GM12892 (cell line): ENCODE data around the gene DTNB.
A peak's percentile ranks its signal among the peaks of the same experiment; 100 is the strongest.
"Not testable (repeated sequence)": the region's sequence is repeated elsewhere in the genome, so short reads cannot be mapped to it uniquely, and the experiment has no call there.

Experiments
- DNase-seq: peaks from one replicate; pipeline ENCODE4 v3.0.0; 2011; ENCODE audit not compliant: insufficient read length
- FAIRE-seq: peaks from 2 replicates; lab custom pipeline; 2011; peaks lifted over from hg19 to GRCh38; lab: Jason Lieb, UNC
- POLR2A ChIP-seq: IDR thresholded peaks from 2 replicates; pipeline ENCODE4 v1.6.1; 2011; ENCODE audit warnings: low read depth, low read length, control low read depth
- POLR2AphosphoS5 ChIP-seq: IDR thresholded peaks from 2 replicates; pipeline ENCODE4 v1.6.1; 2011; ENCODE audit warnings: low read depth, low read length, control low read depth
- TAF1 ChIP-seq: IDR thresholded peaks from 2 replicates; pipeline ENCODE4 v1.6.1; 2011; ENCODE audit warnings: low read depth, mild to moderate bottlenecking, control low read depth, low read length, borderline replicate concordance

The DTNB gene

DNA sequence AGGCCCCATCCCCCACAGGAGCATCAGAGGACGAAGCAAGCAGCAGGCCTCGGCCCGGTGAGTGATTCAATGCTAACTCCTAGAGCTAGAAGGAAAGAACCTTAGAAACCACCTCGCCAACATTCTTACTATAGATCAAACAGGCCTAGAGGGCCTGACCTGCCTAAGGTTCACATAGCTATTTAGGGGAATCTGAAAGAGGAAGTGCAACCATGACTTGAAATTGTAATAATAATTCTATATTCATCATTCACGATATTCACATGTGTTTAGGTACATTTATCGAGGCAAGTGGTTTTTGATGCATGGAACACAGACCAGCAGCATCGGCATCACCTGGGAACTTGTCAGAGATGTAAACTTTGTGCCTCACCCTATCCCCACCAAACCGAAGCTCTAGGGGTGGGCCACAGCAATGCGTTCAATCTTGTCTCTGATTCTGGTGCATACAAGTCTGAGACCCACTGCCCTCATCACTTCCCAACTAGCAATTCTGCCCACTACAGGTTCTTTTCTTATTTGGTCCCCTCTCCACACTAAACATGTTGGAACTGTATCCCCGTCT lies 253.6 kb downstream of the DTNB start:
- FAIRE-seq (peak; percentile 97), DNase-seq (peak; percentile 42)
- TF ChIP-seq TAF1 = peak; percentile 61; the same call in 1 of the 2 replicates
- TF ChIP-seq POLR2AphosphoS5 = peak; percentile 72; the same call in 1 of the 2 replicates
- peak; percentile 79 for TF ChIP-seq POLR2A

DNA sequence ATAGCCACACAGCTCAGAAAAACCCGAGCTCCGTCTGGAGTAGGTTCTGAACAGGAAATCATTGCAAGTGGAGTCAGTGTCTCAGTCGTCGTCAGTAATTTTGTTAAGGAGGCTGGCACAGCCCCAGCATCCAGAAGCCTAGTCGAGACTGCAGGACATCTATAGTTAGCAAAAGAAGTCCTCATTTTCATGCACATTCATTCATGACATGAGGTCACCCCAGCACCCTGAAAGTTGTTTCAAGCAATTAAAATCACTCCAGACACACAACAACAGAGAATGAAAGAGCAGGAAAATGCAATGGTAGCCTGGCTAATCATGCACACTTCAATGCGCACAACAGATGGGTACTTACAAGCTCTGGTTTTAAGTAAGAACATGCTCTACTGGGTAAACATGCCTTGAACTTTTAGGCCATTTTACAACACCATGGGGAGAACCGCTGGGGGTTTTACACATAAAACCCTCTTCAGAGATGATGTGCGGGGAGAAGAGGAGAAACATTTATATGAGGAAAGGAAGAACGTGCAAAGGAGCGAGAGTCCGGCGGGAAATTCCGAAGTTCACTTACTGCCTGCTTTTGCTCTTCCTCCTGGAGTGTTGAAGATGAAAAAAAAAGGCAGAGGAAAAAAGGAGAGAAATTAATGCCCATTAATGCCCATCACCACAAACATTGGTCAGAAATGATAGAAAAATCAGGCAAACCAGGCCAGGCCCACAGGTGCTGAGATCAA lies 254.3 kb downstream of the DTNB start:
- TF ChIP-seq TAF1 (no peak; the same call in 1 of the 2 replicates), POLR2AphosphoS5 (peak; percentile 33; the same call in 1 of the 2 replicates), POLR2A (peak; percentile 60)
- FAIRE-seq = no peak
- no peak for DNase-seq

DNA sequence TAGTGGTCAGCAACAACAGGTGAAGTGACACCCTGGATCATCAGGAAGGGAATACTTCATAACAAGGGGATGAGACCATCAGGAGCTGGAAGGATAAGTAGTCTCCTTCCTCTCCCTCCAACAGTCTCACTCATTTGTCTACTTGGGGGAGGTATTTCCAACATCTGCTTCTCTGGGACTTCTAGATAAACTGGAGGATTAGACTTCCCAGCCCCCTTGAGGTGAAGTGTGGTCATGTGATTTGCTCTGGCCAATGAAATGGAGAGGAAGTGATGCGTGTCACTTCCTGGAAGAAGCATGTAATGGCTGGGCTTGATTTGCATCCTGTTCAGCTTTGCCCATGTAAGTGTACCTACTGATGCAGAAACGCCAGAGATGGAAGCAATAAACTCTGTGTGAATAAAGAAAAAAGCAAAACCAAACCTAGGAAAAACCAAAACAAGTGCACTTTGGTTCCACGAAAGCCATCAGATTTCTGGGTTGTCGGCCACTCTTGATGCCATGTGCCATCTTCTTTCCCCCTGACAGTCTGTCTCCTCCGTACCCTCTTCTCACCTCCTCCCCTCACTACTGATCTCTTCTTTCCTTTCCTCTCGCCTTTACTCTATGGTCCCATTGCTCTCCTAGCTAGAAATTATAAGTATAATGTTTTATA lies 255.5 kb downstream of the DTNB start:
- DNase-seq = no peak
- TF ChIP-seq POLR2AphosphoS5 (peak; percentile 84), POLR2A (peak; percentile 69), TAF1 (no peak)

GRCh38 chr2:25416674-25417073 lies 256.7 kb downstream of the DTNB start:
- no peak for DNase-seq
- no peak for TF ChIP-seq TAF1
- peak; percentile 42 for FAIRE-seq

More for the DNA sequence above, 255.5 kb downstream of the DTNB start:
- peak; percentile 98 for FAIRE-seq

- TF ChIP-seq POLR2AphosphoS5 (no peak), TAF1 (no peak), POLR2A (no peak)
- FAIRE-seq (no peak), DNase-seq (no peak)
Observed at GRCh38 chr2:25414781-25415180, 258.6 kb downstream of the DTNB start.

DNA sequence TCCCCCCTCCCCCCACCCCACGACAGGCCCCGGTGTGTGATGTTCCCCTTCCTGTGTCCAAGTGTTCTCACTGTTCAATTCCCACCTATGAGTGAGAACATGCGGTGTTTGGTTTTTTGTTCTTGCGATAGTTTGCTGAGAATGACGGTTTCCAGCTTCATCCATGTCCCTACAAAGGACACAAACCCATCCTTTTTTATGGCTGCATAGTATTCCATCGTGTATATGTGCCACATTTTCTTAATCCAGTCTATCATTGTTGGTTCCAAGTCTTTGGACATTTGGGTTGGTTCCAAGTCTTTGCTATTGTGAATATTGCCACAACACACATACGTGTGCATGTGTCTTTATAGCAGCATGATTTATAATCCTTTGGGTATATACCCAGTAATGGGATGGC lies 260.0 kb downstream of the DTNB start:
- FAIRE-seq, DNase-seq: not testable (repeated sequence)

GRCh38 chr2:25411753-25412152 lies 261.6 kb downstream of the DTNB start:
- DNase-seq (no peak), FAIRE-seq (no peak)
- no peak for TF ChIP-seq TAF1
- TF ChIP-seq POLR2AphosphoS5 = no peak
- no peak for TF ChIP-seq POLR2A

DNA sequence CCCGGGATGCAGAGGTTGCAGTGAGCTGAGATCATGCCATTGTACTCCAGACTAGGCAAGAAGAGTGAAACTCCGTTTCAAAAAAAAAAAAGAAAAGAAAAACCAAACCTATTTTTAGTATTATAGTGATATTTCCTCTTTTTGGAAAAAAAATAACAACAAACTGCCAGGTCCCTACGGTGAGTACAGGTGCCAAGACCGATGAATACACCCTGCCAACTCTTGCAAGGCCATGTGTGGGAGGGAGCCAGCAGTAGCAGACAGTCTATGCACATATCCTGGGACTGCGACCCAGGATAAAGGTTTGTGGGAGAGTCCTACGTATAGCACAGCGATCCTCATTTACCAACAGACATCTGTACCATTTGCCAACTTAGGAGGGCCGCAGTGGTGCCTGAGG lies 262.1 kb downstream of the DTNB start:
- no peak for TF ChIP-seq POLR2A
- no peak for TF ChIP-seq TAF1
- TF ChIP-seq POLR2AphosphoS5 = no peak
- FAIRE-seq = peak; percentile 30
- no peak for DNase-seq

- FAIRE-seq = peak; percentile 82
- TF ChIP-seq POLR2A (no peak), POLR2AphosphoS5 (no peak), TAF1 (no peak)
- no peak for DNase-seq
Observed at GRCh38 chr2:25410370-25410769, 263.0 kb downstream of the DTNB start.

GRCh38 chr2:25409468-25409867 lies 263.9 kb downstream of the DTNB start:
- DNase-seq = no peak
- no peak for TF ChIP-seq POLR2A
- no peak for TF ChIP-seq POLR2AphosphoS5
- TF ChIP-seq TAF1 = no peak
- FAIRE-seq = peak; percentile 70

- DNase-seq = no peak
- TF ChIP-seq TAF1 (no peak), POLR2AphosphoS5 (no peak), POLR2A (no peak)
- no peak for FAIRE-seq
Observed at GRCh38 chr2:25409044-25409443, 264.3 kb downstream of the DTNB start.
